GM21360 (cell line): ENCODE measurements around the gene SVIL.
"Not testable (repeated sequence)": the region's sequence is repeated elsewhere in the genome, so short reads cannot be mapped to it uniquely, and the experiment has no call there.

ENCODE experiments used
- ATAC-seq: cut with Tn5 transposase; IDR thresholded peaks from one replicate; pipeline ENCODE4 v1.9.1; 2021; ENCODE audit warnings: mild to moderate bottlenecking, moderate library complexity; ENCODE audit not compliant: unreplicated experiment

SVIL gene

DNA sequence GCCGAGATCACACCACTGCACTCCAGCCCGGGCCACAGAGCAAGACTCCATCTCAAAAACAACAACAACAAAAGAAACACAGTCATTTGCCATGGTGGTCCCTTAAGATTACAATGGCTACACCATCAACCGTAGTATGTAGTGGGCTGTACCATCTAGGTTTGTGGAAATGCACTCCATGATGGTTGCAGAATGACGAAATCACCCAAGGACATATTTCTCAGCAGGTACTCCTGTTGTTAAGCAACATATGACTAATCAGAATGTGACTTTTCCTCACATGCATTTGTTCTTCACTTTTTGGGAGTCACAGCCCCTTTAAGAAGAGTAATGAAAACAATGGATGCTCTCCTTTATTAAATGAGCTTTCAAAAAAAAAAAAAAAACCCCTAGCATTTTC is 11.0 kb downstream of the SVIL start:
- ATAC-seq = no peak

DNA sequence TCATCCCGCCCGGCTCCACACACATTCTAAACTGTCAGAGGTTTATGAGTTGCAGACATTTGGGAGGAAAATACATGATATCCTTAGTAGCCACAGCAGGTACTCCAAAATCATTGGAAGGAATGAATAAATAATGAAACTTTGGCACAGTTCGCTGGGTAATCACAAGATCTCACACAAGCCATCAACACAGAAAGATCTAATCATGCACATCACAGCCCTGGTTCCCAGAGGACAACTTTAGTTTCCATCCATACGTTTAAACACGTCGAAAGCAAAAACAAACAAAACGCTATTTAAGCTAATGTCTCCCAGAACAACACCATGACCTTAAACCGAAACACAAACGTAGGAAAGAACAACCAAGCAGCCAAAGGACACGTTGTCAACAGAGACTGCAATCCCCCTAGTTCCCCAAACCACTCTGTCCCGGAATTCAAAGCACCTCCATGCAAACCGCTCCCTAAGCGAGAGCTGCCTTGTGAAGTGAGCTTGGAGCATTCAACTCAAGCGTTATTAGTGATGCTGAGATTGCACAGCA is 12.3 kb downstream of the SVIL start:
- ATAC-seq = no peak

DNA sequence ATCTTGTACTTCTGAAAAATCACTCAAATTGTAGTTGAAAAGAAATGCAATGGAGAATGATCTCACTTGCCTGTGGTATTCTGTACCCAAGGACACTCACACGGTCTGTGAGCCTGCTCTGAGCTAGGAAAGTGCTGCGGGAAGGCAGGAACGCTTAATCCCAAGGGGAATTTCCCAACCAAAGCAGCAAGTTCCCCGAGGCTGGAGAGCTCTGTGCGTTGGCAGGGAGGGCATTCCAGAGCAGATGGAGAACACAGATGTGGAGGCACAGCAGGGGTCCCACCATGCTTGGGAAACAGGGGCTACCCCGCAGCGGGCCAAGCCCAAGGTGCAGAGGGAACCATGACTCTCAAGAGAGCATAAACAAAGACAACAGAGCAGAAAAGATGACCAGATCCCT is 13.6 kb downstream of the SVIL start:
- ATAC-seq = no peak

DNA sequence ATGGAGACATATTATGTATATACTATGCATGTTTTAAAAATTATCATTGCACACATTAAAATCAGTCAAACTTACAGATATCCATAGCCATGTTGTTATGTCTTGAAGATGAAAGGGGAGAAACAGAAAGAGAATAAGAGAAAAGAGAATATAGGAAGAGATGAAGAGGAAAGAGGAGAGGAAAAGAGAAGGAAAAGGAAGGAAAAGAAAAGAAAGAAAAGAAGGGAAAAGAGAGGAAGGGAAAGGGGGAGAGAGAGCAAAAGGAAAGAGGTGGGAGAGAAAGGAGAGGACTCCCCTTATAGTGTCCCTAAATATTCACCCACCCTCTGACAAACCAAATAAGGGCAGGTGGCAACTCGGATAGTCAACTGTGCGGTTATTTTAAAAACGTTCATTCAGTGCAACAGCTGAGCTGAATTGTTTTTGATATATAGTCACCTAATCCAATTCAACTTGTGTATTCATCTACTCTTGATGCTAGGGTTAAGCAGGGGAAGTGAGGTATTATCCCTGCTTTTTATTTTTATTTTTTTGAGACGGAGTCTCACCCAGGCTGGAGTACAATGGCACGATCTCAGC is 14.6 kb downstream of the SVIL start:
- no peak for ATAC-seq

DNA sequence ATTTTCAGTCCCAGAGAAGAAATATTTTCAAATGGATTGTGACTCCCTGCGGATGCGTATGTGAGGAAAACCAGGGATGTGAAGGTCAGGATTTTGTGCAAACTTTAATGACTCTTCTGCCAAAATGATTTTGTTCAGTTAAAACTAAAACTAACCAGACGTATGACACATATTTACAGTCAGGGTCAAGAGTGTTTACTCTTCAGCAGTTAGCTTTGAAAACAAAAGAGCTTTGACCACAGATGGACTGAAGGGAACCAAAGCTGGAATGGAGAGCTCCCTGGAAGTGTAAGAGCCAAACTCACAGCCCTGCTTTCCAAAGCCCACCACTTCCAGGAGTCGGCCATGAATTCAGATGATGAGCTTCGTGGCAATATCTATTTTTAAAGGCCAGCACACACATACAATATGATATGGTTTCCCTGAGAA is 15.5 kb downstream of the SVIL start:
- no peak for ATAC-seq

DNA sequence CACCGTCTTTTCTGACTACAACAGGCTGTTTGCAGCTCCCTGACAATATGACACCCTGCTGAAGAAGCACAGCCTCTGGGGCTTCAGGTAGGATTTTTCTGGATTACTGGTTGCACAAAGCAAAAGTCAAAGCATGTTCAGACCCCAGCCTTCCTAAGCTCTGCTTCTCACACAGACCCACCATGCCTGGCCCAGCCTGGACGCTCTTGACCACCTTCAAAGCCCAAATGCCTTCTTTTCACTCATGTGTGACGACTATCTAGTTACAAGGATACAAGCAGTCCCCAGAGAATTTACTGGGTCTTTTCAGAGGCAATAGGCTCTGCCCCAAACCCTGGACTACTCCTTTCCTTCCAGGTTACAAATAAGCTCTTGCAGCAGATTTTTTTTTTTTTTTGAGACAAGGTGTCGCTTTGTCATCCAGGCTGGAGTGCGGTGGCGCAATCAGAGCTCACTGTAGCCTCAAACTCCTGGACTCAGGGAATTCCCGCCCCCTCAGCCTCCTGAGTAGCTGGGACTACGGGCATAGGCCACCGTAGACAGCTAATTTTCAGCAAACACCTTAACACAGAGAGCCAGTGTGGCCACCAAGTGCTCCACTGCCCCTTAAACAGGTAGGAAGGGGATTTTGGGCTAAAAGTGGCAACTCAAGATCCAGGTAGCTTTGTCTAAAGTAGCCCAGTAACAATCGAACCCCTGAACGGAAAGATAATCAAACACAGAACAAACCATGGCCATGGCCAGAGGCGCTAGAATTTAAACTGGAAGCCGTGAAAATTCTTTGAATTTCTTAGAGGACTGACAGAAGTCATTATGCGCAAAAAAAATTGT is 16.2 kb downstream of the SVIL start:
- ATAC-seq = no peak

DNA sequence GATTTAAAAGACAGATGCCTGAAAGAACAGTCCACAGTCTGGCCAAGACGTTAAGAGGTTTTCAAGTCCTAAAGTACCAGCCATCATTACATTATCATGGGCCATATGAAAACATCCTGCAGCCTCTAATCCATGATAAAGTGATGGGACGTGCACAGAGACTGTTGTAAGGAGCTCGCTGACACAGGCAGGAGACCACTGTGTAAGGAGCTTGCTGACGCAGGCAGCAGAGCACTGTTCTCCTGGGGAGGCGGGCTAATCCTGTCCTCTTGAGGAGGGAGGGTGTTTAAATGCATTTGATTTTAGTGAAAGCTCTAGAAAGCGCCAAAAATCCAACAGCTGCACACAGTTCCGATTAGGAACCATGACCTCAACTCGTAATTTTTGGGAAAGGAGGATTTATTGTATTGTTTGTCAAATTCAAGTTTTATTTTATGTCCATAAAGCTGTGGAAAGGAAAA is 16.9 kb downstream of the SVIL start:
- no peak for ATAC-seq

DNA sequence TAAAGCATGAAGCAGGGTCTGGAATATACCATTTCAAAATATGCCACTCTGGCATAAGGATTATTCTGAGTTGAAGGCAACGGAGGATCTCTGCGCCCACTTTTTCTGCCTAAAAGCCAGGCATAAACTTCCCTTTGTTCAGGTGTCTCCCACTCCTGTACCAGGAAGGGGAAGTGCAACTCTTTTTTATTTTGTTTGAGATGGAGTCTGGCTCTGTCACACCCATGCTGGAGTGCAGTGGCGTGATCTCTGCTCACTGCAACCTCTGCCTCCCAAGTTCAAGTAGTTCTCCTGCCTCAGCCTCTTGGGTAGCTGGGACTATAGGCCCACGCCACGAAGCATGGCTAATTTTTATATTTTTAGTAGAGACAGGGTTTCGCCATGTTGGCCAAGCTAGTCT is 18.2 kb downstream of the SVIL start:
- ATAC-seq = no peak

DNA sequence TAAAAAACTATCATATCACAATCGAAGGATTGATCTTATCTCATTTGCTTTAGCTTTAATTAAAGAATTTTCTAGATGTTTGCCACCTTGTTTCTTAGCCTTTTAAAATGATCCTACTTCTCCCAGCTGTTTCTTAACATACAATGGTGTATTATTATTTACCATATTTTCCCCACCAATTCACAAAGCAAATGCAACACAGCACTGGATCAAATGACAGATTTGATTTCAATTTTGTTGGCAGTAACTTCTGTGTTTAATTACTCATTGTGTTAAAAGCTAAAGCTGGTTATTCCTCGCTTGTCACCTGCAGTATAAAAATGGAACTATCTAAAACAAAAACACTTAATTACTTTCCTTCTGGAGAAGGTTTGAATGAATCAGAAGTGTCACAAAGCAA is 19.6 kb downstream of the SVIL start:
- ATAC-seq = no peak

DNA sequence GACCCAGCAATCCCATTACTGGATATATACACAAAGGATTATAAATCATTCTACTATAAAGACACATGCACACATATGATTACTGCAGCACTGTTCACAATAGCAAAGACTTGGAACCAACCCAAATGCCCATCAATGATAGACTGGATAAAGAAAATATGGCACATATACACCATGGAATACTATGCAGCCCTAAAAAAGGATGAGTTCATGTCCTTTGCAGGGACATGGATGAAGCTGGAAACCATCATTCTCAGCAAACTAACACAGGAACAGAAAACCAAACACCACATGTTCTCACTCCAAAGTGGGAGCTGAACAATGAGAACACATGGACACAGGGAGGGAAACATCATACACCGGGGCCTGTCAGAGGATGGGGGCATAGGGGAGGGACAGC is 20.5 kb downstream of the SVIL start:
- ATAC-seq = not testable (repeated sequence)

DNA sequence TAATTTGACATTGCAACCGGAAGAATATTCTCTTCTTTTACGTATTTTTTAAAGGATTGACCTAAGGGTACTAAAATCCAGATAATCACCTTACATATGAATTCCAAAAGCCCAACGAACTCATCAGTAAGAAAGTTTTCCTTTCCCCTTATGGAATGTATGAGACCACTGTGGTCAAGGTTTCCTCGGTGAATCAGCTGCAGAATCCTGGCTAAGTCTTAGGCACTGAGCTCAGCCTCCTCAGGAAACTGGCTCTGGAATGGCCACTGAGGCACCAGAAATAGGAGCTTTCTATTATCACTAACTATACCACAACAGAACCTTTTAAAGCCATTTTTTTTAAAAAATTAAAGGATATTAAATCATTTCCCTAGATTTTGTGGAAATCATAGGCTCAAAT is 21.0 kb downstream of the SVIL start:
- no peak for ATAC-seq

DNA sequence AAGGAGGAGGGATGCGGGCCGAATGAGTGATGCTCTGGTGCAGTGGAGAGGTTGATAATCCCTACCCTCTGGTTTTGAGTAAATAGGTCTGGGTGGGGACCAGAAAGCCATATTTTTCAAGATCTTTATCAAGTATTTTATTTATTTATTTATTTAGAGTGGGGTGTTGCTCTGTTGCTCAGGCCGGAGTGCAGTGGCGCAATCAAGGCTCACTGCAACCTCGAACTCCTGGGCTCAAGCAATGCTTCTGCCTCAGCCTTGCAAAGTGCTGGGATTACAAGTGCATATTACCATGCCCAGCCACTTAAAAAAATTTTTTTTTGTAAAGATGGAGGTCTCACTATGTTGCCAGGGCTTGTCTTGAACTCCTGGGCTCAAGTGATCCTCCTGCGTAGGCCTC is 21.6 kb downstream of the SVIL start:
- ATAC-seq = no peak

DNA sequence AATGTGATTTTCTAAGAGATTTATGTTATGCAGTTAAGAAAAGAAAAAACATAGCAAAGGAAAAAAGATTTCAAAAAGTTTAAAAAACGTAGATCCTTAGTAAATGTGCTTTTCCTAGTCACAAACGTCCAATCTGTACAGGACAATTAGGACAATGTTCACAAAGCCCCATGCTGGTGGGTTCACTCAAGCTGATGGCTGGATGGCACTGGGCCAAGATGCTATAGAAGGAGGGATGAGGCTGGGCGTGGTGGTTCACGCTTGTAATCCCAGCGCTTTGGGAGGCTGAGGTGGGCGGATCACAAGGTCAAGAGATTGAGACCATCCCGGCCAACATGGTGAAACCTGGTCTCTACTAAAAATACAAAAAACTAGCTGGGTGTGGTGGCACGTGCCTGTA is 22.1 kb downstream of the SVIL start:
- ATAC-seq = no peak

DNA sequence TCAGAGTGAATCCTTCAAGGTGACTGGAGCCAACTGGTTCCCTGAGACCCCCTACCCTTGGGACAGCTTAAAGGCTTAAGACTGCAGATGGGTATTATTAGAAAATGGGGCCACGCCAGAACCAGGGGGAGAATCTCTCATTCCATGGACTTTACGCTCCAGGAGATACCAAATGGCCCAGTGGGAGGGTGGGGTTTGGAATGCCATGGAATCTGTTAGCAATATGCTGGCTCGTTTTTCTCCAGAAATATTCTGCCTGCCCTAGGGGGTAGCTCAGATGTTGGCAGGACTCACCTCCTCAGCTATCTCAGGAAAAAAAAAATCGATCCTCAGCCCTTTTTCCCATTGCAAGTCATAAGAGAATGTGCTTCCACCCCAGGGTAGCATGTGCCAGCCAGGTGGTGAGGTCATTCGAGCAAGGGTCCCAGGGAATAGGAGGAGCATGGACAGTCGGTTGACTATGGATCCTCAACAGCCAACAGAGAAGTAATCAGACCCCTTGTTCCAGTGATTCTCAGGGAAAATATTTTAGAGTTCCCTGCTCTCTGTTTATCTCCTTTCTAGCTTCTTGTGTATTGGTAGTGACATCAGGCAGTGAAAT is 22.9 kb downstream of the SVIL start:
- ATAC-seq = no peak

DNA sequence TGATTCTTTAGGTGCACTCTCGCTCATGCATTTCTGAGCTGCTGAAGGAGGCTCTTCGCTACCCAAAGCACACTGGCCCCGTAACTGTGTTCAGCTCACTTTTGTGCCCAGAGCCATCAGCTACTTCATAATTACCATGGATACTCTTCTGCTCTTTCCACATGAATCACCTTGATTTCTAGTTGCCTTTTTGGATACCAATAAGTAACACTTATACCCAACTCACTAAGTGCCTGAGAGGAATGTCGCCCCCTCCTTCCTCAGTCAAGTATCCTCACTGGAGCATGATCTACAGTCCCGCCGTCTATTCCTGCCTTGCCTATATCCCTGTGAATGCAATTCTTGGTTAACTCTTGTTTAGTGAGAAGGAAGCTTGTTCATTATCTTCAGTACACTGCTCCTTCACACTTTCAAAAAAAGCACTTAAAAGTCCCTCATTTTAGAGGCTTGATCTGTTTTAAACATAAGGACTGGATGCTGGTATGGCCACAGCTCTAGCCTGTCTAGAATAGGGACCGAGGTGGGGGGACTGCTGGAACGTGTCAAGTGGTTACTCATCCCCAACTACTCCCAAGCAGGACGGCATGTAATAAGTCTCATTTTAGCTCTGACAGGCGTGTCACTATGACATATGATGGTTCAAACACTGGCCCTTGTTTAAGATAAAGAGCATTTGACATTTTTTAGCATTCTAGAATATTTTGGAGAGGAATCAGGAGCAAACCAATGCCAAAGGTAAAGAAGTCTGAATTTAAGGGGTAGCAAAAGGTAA is 23.7 kb downstream of the SVIL start:
- ATAC-seq = no peak

DNA sequence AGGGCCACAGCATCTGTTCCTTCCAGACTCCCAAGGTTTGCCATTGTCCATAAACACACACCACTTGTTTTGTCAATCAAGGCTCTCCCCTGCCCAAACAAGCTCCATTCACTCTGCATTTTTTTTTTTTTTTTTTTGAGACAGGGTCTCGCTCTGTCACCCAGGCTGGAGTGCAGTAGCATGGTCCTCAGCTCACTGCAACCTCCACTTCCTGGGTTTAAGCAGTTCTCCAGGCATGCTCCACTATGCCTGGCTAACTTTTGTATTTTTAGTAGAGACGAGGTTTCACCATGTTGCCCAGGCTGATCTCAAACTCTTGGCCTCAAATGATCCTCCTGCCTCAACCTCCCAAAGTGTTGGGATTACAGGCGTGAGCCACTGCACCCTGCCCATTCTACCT is 24.4 kb downstream of the SVIL start:
- ATAC-seq = not testable (repeated sequence)

DNA sequence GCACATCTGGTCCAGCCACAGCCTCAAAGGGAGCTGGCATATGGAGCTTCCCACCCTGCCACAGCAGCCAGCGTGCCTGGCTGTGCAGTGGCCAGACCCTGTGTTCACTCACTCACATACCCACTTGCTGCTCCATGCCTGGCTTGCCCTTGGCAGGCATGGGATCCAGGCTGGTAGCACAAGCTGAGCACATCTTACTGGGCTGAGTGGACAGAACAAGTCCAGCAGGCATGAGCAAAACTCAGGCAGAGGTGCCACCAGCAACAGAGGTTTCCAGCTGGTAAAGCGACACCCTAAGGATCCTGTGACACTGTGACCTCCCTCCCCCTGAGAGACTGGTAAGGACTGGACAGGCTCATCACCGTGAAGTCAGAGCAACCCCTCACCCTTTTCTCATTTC is 25.1 kb downstream of the SVIL start:
- no peak for ATAC-seq

DNA sequence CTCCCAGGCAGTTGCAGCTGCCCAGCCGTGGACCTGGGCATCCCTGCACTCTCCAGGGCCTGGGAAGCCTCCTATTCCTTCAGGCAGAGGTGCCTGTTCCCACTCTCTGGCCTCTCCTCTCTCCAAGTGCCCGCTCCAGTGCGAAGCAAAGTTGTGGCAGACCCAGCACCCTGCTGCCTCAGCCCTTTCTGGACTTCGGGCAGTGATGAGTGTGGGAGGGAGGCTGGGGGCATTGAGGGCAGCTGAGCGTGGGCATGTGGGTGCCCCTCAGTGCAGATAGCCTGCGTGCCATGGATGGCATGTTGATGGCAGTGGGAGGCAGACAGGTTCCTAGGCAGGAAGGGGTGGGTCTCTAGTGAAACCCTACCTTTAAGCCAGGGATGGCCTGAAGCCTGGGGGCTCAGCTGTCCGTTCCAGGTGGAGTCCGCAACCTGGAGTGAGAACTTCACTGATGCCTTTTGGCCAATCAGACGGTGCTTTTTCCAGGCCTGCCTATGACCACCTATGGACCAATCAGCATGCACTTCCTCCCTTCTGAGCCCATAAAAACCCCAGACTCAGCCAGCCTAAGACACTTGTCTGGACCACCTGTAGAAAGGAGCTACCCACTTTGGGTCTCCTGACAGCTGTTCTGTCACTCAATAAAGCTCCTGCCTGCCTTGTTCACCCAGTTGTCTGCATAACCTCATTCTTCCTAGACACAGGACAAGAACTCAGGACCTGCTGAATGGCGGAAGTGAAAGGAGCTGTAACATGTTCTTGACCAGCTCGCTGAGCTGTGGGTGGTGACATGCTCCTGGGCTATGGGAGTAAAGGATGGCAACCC is 26.1 kb downstream of the SVIL start:
- no peak for ATAC-seq

DNA sequence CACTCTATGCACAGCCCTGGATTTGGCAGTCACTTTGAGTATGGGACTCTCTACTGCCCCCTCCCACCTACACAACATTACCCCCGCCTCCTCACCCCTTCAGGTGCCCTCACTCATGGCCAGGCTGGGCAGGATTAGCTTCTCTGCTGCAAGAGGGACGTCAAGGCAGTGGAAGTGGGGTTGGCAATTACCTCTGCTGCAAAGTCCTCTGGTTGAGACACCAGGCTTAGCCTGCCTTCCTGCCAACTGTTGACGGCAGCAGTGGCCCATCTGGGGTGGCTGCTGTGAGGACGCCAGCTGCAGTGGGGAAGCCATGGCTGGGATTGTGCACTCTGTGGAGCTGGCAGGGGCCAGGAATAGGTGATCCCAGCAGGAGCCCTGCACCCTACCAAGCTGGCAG is 26.7 kb downstream of the SVIL start:
- no peak for ATAC-seq

DNA sequence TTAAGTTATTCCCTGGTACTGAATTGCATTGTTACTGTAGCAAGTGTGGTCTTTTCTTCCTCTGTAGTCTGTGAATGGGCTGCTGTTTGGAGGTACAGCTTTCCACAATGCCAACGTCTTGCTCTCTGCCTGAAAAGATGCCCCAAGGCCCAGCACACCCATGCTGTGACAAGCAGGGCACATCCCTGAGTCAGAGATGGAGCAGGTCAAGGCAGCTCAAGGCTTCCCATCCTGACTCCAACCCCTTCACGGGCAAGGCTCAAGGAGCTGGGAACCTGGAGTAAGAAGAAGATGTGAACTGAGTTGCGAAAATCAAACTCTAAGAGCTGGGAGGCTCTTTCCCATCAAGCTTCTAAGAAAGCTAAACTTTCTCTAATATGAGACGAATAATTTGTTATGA is 27.2 kb downstream of the SVIL start:
- no peak for ATAC-seq
